Loucy (cell line): Measurements from ENCODE around the gene FTSJ3.
"Not testable (repeated sequence)": the region's sequence is repeated elsewhere in the genome, so short reads cannot be mapped to it uniquely, and the experiment has no call there.

Experiments
- H2AFZ ChIP-seq: fragments of 200-600 bp; sonication (generic); 2 replicates; pipeline ENCODE4 v1.6.0; 2016; ENCODE audit warnings: antibody characterized with exemption, mild to moderate bottlenecking, low read length, moderate library complexity
- H3F3A ChIP-seq: fragments of 200-600 bp; 2 replicates; pipeline ENCODE4 v1.6.0; 2016; ENCODE audit warnings: antibody characterized with exemption, low read depth, mild to moderate bottlenecking
- H3K27me3 ChIP-seq: fragments of 200-600 bp; sonication (generic); 2 replicates; pipeline ENCODE4 v1.6.1; 2014; ENCODE audit warnings: low read length, mild to moderate bottlenecking; ENCODE audit not compliant: insufficient read depth, poor library complexity, severe bottlenecking
- H3K36me3 ChIP-seq: fragments of 200-600 bp; sonication (generic); 2 replicates; pipeline ENCODE4 v1.6.1; 2016; ENCODE audit warnings: low read length; ENCODE audit not compliant: insufficient read depth
- H3K4me1 ChIP-seq: fragments of 200-600 bp; sonication (generic); 2 replicates; pipeline ENCODE4 v1.5.1; 2014; ENCODE audit warnings: low read length, mild to moderate bottlenecking; ENCODE audit not compliant: insufficient read depth, poor library complexity, severe bottlenecking
- H3K4me2 ChIP-seq: fragments of 200-600 bp; sonication (generic); 2 replicates; pipeline ENCODE4 v1.6.0; 2014; ENCODE audit warnings: antibody characterized with exemption, low read length, low read depth, mild to moderate bottlenecking; ENCODE audit not compliant: poor library complexity, severe bottlenecking
- H3K4me3 ChIP-seq: fragments of 200-600 bp; sonication (generic); 2 replicates; pipeline ENCODE4 v1.5.1; 2014; ENCODE audit warnings: low read length, mild to moderate bottlenecking, mixed read lengths; ENCODE audit not compliant: poor library complexity, severe bottlenecking
- H3K79me2 ChIP-seq: fragments of 200-600 bp; sonication (generic); 2 replicates; pipeline ENCODE4 v1.6.1; 2014; ENCODE audit warnings: low read length; ENCODE audit not compliant: insufficient read depth
- H3K9ac ChIP-seq: fragments of 200-600 bp; sonication (generic); 2 replicates; pipeline ENCODE4 v1.6.0; 2014; ENCODE audit warnings: mild to moderate bottlenecking, low read depth, low read length, moderate library complexity; ENCODE audit not compliant: poor library complexity, severe bottlenecking
- H3K9me2 ChIP-seq: fragments of 200-600 bp; sonication (generic); replicated peaks from 2 replicates; pipeline ENCODE4 v1.6.1; 2016; ENCODE audit warnings: low read depth, low read length, mixed read lengths
- H3K9me3 ChIP-seq: fragments of 200-600 bp; sonication (generic); 2 replicates; pipeline ENCODE4 v1.6.1; 2014; ENCODE audit warnings: mild to moderate bottlenecking, antibody characterized with exemption, low read length, low read depth; ENCODE audit not compliant: insufficient read depth
- H4K20me1 ChIP-seq: fragments of 200-600 bp; sonication (generic); 2 replicates; pipeline ENCODE4 v1.6.0; 2014; ENCODE audit warnings: antibody characterized with exemption, low read length, mild to moderate bottlenecking; ENCODE audit not compliant: insufficient read depth, poor library complexity, severe bottlenecking
- CTCF ChIP-seq: fragments of 200-600 bp; sonication (generic); conservative IDR thresholded peaks from 2 replicates; pipeline ENCODE4 v1.5.1; 2014; ENCODE audit warnings: mild to moderate bottlenecking, antibody characterized with exemption, low read length
- EZH2phosphoT487 ChIP-seq: fragments of 200-600 bp; IDR thresholded peaks from 2 replicates; pipeline ENCODE4 v1.6.1; 2018; ENCODE audit warnings: antibody characterized with exemption, mild to moderate bottlenecking, moderate library complexity, borderline replicate concordance

Gene FTSJ3, protein sequence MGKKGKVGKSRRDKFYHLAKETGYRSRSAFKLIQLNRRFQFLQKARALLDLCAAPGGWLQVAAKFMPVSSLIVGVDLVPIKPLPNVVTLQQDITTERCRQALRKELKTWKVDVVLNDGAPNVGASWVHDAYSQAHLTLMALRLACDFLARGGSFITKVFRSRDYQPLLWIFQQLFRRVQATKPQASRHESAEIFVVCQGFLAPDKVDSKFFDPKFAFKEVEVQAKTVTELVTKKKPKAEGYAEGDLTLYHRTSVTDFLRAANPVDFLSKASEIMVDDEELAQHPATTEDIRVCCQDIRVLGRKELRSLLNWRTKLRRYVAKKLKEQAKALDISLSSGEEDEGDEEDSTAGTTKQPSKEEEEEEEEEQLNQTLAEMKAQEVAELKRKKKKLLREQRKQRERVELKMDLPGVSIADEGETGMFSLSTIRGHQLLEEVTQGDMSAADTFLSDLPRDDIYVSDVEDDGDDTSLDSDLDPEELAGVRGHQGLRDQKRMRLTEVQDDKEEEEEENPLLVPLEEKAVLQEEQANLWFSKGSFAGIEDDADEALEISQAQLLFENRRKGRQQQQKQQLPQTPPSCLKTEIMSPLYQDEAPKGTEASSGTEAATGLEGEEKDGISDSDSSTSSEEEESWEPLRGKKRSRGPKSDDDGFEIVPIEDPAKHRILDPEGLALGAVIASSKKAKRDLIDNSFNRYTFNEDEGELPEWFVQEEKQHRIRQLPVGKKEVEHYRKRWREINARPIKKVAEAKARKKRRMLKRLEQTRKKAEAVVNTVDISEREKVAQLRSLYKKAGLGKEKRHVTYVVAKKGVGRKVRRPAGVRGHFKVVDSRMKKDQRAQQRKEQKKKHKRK

GRCh38 chr17:63827002-63827800, at the start of gene FTSJ3, which contains the start of gene PSMC5:
FTSJ3 (minus strand) TSS chr17:63827663; CDS start chr17:63826902, 761 bp downstream.
PSMC5 (plus strand) TSS chr17:63827431; CDS start chr17:63827491, 60 bp downstream.
- peaks cover 58% of the 10 kb centered on the region for H3K36me3 ChIP-seq
- TF ChIP-seq CTCF: peak; percentile 61
- no peak for TF ChIP-seq EZH2phosphoT487
- H3K9me3 ChIP-seq: no peaks in the 10 kb centered on the region
- peak within 1 kb of the TSS; percentile 82 for H3K4me2 ChIP-seq
- H3K4me1 ChIP-seq: peaks cover 75% of the 10 kb centered on the region
- H3K79me2 ChIP-seq: peaks cover 92% of the 10 kb centered on the region
- no peaks in the 10 kb centered on the region; the same call in 1 of the 2 replicates for H3F3A ChIP-seq
- H3K27me3 ChIP-seq: no peaks in the 10 kb centered on the region
- H3K9ac ChIP-seq: peak within 1 kb of the TSS; percentile 89
- peaks cover 36% of the 10 kb centered on the region for H4K20me1 ChIP-seq
- H2AFZ ChIP-seq: peak within 1 kb of the TSS; percentile 98
- no peaks in the 10 kb centered on the region for H3K9me2 ChIP-seq
- H3K4me3 ChIP-seq: peak within 1 kb of the TSS; percentile 87

DNA sequence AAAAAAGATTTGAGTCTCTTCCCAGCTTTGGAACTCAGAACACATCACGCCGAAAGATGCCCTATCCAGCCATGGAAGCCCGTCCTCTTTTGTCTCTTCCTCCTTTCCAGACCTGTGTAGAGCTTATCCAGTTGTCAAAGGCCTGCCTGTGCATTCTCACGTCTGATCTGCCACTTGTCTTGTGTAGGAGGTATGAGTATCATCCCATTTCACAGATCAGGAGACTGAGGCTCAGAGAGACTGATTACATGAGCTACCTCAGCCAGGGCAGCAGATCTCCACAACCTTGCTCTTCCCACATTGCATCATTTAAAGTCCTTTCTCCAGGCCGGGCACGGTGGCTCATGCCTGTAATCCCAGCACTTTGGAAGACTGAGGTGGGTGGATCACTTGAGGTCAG, 47.2 kb upstream of the FTSJ3 start:
- H3K79me2 ChIP-seq, H3K4me1 ChIP-seq, H2AFZ ChIP-seq, H3K9ac ChIP-seq, H3F3A ChIP-seq, H3K27me3 ChIP-seq, H3K36me3 ChIP-seq, H3K9me2 ChIP-seq, H4K20me1 ChIP-seq, H3K4me3 ChIP-seq, H3K9me3 ChIP-seq, H3K4me2 ChIP-seq: not testable (repeated sequence)

DNA sequence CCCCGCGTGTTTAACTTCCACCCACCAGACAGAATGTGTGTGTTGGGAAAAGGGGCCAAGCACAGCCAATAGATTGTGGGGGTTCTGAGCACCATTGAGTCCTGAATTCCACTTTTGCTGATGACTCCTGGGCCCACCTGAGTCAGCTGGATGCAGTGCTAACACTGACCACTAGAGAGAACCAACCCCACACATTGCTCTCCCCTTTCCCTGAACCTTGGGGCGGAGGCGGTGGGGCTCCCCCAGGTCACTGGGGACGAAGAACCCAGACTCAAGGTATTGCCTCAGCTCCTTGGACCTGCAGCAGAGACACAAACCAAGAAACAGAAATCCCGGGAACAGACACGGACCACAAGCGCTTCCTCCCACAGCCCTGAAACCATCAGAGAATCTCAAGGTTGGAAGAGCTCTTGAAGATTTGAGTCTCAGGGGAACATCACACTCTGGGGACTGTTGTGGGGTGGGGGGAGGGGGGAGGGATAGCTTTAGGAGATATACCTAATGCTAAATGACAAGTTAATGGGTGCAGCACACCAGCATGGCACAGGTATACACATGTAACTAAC, 46.7 kb upstream of the FTSJ3 start:
- not testable (repeated sequence) for H4K20me1 ChIP-seq, H3K9ac ChIP-seq, H3K4me3 ChIP-seq, H3K36me3 ChIP-seq, H3K9me2 ChIP-seq, H3K4me2 ChIP-seq, H3K79me2 ChIP-seq, H2AFZ ChIP-seq, H3K27me3 ChIP-seq, H3K9me3 ChIP-seq, H3F3A ChIP-seq, H3K4me1 ChIP-seq

DNA sequence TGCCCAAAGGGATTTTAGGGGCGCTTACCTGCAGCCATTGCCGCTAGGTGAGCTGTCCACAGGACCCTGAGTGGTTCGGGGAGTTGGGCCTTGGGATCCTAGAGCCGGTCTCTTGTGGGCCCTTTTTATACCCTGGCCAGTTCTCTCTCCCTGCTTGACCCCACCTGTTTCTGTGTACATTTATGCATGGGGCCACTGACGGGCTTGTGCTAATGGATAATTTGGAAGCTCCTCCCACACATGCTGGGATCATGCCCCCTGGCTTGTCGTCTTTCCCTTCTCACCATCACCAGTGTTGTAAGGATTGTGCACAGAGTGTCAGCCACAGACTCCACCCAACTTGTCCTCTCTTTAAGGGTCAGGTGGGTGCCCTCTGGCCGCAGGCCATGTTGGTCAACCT, 46.1 kb upstream of the FTSJ3 start, which contains the start of gene CSH2:
TSS of gene CSH2 (minus strand) at position 101 of the 400 bp plus-strand sequence. CDS start at position 38, 63 bp downstream.
- not testable (repeated sequence) for H3K27me3 ChIP-seq, H3K4me3 ChIP-seq, H4K20me1 ChIP-seq, H3K9me2 ChIP-seq, H3K79me2 ChIP-seq, H3K36me3 ChIP-seq, H3F3A ChIP-seq, H2AFZ ChIP-seq, H3K4me2 ChIP-seq, H3K9ac ChIP-seq, H3K4me1 ChIP-seq, H3K9me3 ChIP-seq

- H3K4me1 ChIP-seq, H3K79me2 ChIP-seq, H3K9me2 ChIP-seq, H2AFZ ChIP-seq, H3K27me3 ChIP-seq, H3K4me3 ChIP-seq, H3K4me2 ChIP-seq, H3F3A ChIP-seq, H3K9ac ChIP-seq, H4K20me1 ChIP-seq, H3K36me3 ChIP-seq, H3K9me3 ChIP-seq: not testable (repeated sequence)
Measured at GRCh38 chr17:63871646-63872365, 44.3 kb upstream of the FTSJ3 start.
